WTC11 (cell line): Measurements from ENCODE around the gene TCF7. TPM values are rescaled to one million over a fixed set of nuclear protein-coding genes. Genes with fewer than 3 reads are reported as not detected.

ENCODE experiments used
- ATAC-seq: fragments of 200-7000 bp; cut with Tn5 transposase; 2 replicates; pipeline ENCODE4 v1.10.0; 2021; ENCODE audit warnings: mild to moderate bottlenecking, moderate library complexity
- CTCF ChIA-PET: fragments of 300-600 bp; sonication (Branson Sonifier 250); formaldehyde crosslinking; loops from one replicate; lab custom pipeline; 2021; ENCODE audit warnings: antibody characterized with exemption; lab: Charles Lee
- POLR2A ChIA-PET: fragments of 350-600 bp; sonication (Branson Sonifier 250); formaldehyde crosslinking; loops from one replicate; lab custom pipeline; 2021; ENCODE audit warnings: antibody characterized with exemption; lab: Charles Lee
- DNase-seq: peaks from one replicate; pipeline ENCODE4 v3.0.0; 2021; ENCODE audit warnings: low spot score
- H3K27ac Mint-ChIP-seq: 2 replicates; pipeline ENCODE4 v1.8.0; 2021; ENCODE audit warnings: mixed read lengths
- H3K27me3 Mint-ChIP-seq: 2 replicates; pipeline ENCODE4 v1.8.0; 2021; ENCODE audit warnings: low read depth, mild to moderate bottlenecking, moderate library complexity, mixed read lengths
- H3K36me3 Mint-ChIP-seq: 2 replicates; pipeline ENCODE4 v1.8.0; 2021; ENCODE audit warnings: mixed read lengths
- H3K4me1 Mint-ChIP-seq: 2 replicates; pipeline ENCODE4 v1.8.0; 2022; ENCODE audit warnings: mixed read lengths
- H3K4me3 Mint-ChIP-seq: 2 replicates; pipeline ENCODE4 v1.8.0; 2021; ENCODE audit warnings: mild to moderate bottlenecking, moderate library complexity, mixed read lengths
- H3K9me3 Mint-ChIP-seq: 2 replicates; pipeline ENCODE4 v1.8.0; 2021; ENCODE audit warnings: mixed read lengths
- CREB1 ChIP-seq: sonication (generic); formaldehyde crosslinking; IDR thresholded peaks from 2 replicates; pipeline ENCODE4 v1.8.0; 2023; ENCODE audit warnings: mild to moderate bottlenecking, missing genetic modification reagents
- ELF4 ChIP-seq: sonication (generic); formaldehyde crosslinking; IDR thresholded peaks from 2 replicates; pipeline ENCODE4 v1.8.1; 2022; ENCODE audit warnings: low read depth, mild to moderate bottlenecking, moderate library complexity, missing genetic modification reagents
- ETV6 ChIP-seq: sonication (generic); formaldehyde crosslinking; IDR thresholded peaks from 2 replicates; pipeline ENCODE4 v1.8.1; 2022; ENCODE audit warnings: mild to moderate bottlenecking, missing genetic modification reagents
- MXD4 ChIP-seq: fragments of 250-450 bp; sonication (Bioruptor Pico); IDR thresholded peaks from 2 replicates; pipeline ENCODE4 v1.8.0; 2021; ENCODE audit warnings: mild to moderate bottlenecking, moderate library complexity, borderline replicate concordance
- NFATC4 ChIP-seq: fragments of 250-450 bp; sonication (Bioruptor Pico); IDR thresholded peaks from 2 replicates; pipeline ENCODE4 v1.9.0; 2021; ENCODE audit warnings: mild to moderate bottlenecking
- NR1H2 ChIP-seq: sonication (generic); formaldehyde crosslinking; IDR thresholded peaks from 2 replicates; pipeline ENCODE4 v1.9.0; 2021; ENCODE audit warnings: mild to moderate bottlenecking, moderate library complexity, missing genetic modification reagents
- RELA ChIP-seq: sonication (generic); formaldehyde crosslinking; IDR thresholded peaks from 2 replicates; pipeline ENCODE4 v1.8.1; 2022; ENCODE audit warnings: missing genetic modification reagents, mild to moderate bottlenecking, borderline replicate concordance
- SMAD3 ChIP-seq: sonication (generic); formaldehyde crosslinking; IDR thresholded peaks from 2 replicates; pipeline ENCODE4 v1.8.0; 2022; ENCODE audit warnings: missing genetic modification reagents, mild to moderate bottlenecking, borderline replicate concordance
- SP1 ChIP-seq: sonication (generic); formaldehyde crosslinking; conservative IDR thresholded peaks from 2 replicates; pipeline ENCODE4 v1.8.1; 2022; ENCODE audit warnings: missing genetic modification reagents
- total RNA-seq: library from RNA; stranded (reverse); gene quantifications from 3 replicates; pipeline ENCODE4 v1.2.3, GENCODE V29; 2021
- TF ChIP-seq, protein P1 (sequence below): sonication (generic); formaldehyde crosslinking; IDR thresholded peaks from 2 replicates; pipeline ENCODE4 v1.8.1; 2022; ENCODE audit warnings: low read depth, missing genetic modification reagents, borderline replicate concordance
- TF ChIP-seq, protein P2 (sequence below): sonication (generic); formaldehyde crosslinking; IDR thresholded peaks from 2 replicates; pipeline ENCODE4 v1.8.1; 2023; ENCODE audit warnings: mild to moderate bottlenecking, moderate library complexity, missing genetic modification reagents
- TF ChIP-seq, protein P3 (sequence below): sonication (generic); formaldehyde crosslinking; IDR thresholded peaks from 2 replicates; pipeline ENCODE4 v1.8.0; 2023; ENCODE audit warnings: missing genetic modification reagents, mild to moderate bottlenecking, borderline replicate concordance
- TF ChIP-seq, protein P4 (sequence below): sonication (generic); formaldehyde crosslinking; IDR thresholded peaks from 2 replicates; pipeline ENCODE4 v1.8.1; 2023; ENCODE audit warnings: mild to moderate bottlenecking, missing genetic modification reagents
- TF ChIP-seq, protein P5 (sequence below): sonication (generic); formaldehyde crosslinking; IDR thresholded peaks from 2 replicates; pipeline ENCODE4 v1.8.1; 2023; ENCODE audit warnings: mild to moderate bottlenecking, missing genetic modification reagents, borderline replicate concordance
- TF ChIP-seq, protein P6 (sequence below): sonication (generic); formaldehyde crosslinking; conservative IDR thresholded peaks from 2 replicates; pipeline ENCODE4 v1.8.1; 2023; ENCODE audit warnings: mild to moderate bottlenecking, low read depth, missing genetic modification reagents, moderate library complexity

Gene TCF7
- total RNA-seq, 1 experiment from 2014 or later = 11.3 TPM

DNA sequence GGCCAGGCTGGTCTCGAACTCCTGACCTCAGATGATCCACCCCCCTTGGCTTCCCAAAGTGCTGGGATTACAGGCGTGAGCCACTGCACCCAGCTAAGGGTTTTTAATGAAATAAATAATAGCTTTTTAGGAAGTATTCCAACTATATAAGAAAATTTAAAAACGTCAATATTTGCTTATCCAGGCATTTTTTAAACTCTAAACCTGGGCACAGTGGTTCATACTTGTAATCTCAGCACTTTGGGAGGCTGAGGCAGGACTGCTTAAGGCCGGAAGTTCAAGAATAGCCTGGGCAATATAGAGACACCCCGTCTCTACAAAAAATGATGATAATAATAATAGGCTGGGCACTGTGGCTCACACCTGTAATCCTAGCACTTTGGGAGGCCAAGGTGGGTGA, 48.1 kb downstream of the TCF7 start (continued):
- TF ChIP-seq, protein P1, sequence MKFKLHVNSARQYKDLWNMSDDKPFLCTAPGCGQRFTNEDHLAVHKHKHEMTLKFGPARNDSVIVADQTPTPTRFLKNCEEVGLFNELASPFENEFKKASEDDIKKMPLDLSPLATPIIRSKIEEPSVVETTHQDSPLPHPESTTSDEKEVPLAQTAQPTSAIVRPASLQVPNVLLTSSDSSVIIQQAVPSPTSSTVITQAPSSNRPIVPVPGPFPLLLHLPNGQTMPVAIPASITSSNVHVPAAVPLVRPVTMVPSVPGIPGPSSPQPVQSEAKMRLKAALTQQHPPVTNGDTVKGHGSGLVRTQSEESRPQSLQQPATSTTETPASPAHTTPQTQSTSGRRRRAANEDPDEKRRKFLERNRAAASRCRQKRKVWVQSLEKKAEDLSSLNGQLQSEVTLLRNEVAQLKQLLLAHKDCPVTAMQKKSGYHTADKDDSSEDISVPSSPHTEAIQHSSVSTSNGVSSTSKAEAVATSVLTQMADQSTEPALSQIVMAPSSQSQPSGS (CRISPR knock-in tag) = no peak
- TF ChIP-seq, protein P2, sequence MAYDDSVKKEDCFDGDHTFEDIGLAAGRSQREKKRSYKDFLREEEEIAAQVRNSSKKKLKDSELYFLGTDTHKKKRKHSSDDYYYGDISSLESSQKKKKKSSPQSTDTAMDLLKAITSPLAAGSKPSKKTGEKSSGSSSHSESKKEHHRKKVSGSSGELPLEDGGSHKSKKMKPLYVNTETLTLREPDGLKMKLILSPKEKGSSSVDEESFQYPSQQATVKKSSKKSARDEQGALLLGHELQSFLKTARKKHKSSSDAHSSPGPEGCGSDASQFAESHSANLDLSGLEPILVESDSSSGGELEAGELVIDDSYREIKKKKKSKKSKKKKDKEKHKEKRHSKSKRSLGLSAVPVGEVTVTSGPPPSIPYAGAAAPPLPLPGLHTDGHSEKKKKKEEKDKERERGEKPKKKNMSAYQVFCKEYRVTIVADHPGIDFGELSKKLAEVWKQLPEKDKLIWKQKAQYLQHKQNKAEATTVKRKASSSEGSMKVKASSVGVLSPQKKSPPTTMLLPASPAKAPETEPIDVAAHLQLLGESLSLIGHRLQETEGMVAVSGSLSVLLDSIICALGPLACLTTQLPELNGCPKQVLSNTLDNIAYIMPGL (CRISPR knock-in tag) = no peak

DNA sequence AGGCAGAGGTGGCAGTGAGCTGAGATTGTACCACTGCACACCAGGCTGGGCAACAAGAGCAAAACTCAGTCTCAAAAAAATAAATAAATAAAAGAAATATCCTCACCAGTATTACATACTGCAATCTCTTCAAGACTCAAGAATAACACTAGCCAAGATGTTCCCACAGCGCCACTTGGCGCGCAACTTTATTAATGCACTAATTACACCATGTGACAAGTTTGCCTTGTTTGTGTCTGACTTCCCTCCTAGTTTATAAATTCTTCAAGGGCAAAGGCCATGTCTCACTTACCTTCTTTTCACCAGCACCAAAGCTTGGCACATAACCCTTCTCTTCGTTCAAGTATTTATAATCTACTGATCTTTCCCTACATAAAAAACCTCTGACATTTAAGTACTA, 57.5 kb downstream of the TCF7 start:
- H3K4me3 Mint-ChIP-seq = no peak overlapping the region

More for the DNA sequence above, 57.5 kb downstream of the TCF7 start:
- Mint-ChIP-seq H3K9me3 (no peaks in the 10 kb centered on the region), H3K27ac (no peak overlapping the region), H3K4me1 (peaks cover 10% of the 10 kb centered on the region), H3K36me3 (peaks cover 56% of the 10 kb centered on the region), H3K27me3 (no peaks in the 10 kb centered on the region)
- DNase-seq (no peak), ATAC-seq (no peak)
- TF ChIP-seq, protein P3, sequence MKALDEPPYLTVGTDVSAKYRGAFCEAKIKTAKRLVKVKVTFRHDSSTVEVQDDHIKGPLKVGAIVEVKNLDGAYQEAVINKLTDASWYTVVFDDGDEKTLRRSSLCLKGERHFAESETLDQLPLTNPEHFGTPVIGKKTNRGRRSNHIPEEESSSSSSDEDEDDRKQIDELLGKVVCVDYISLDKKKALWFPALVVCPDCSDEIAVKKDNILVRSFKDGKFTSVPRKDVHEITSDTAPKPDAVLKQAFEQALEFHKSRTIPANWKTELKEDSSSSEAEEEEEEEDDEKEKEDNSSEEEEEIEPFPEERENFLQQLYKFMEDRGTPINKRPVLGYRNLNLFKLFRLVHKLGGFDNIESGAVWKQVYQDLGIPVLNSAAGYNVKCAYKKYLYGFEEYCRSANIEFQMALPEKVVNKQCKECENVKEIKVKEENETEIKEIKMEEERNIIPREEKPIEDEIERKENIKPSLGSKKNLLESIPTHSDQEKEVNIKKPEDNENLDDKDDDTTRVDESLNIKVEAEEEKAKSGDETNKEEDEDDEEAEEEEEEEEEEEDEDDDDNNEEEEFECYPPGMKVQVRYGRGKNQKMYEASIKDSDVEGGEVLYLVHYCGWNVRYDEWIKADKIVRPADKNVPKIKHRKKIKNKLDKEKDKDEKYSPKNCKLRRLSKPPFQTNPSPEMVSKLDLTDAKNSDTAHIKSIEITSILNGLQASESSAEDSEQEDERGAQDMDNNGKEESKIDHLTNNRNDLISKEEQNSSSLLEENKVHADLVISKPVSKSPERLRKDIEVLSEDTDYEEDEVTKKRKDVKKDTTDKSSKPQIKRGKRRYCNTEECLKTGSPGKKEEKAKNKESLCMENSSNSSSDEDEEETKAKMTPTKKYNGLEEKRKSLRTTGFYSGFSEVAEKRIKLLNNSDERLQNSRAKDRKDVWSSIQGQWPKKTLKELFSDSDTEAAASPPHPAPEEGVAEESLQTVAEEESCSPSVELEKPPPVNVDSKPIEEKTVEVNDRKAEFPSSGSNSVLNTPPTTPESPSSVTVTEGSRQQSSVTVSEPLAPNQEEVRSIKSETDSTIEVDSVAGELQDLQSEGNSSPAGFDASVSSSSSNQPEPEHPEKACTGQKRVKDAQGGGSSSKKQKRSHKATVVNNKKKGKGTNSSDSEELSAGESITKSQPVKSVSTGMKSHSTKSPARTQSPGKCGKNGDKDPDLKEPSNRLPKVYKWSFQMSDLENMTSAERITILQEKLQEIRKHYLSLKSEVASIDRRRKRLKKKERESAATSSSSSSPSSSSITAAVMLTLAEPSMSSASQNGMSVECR = no peak
- TF ChIP-seq NFATC4 (CRISPR knock-in tag) (no peak), NR1H2 (CRISPR knock-in tag) (no peak), ETV6 (CRISPR knock-in tag) (no peak), ELF4 (no peak), CREB1 (CRISPR knock-in tag) (no peak), RELA (CRISPR knock-in tag) (no peak), SMAD3 (CRISPR knock-in tag) (no peak), MXD4 (no peak), SP1 (CRISPR knock-in tag) (no peak)
- TF ChIP-seq, protein P4, sequence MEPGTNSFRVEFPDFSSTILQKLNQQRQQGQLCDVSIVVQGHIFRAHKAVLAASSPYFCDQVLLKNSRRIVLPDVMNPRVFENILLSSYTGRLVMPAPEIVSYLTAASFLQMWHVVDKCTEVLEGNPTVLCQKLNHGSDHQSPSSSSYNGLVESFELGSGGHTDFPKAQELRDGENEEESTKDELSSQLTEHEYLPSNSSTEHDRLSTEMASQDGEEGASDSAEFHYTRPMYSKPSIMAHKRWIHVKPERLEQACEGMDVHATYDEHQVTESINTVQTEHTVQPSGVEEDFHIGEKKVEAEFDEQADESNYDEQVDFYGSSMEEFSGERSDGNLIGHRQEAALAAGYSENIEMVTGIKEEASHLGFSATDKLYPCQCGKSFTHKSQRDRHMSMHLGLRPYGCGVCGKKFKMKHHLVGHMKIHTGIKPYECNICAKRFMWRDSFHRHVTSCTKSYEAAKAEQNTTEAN (CRISPR knock-in tag) = no peak
- TF ChIP-seq, protein P5, sequence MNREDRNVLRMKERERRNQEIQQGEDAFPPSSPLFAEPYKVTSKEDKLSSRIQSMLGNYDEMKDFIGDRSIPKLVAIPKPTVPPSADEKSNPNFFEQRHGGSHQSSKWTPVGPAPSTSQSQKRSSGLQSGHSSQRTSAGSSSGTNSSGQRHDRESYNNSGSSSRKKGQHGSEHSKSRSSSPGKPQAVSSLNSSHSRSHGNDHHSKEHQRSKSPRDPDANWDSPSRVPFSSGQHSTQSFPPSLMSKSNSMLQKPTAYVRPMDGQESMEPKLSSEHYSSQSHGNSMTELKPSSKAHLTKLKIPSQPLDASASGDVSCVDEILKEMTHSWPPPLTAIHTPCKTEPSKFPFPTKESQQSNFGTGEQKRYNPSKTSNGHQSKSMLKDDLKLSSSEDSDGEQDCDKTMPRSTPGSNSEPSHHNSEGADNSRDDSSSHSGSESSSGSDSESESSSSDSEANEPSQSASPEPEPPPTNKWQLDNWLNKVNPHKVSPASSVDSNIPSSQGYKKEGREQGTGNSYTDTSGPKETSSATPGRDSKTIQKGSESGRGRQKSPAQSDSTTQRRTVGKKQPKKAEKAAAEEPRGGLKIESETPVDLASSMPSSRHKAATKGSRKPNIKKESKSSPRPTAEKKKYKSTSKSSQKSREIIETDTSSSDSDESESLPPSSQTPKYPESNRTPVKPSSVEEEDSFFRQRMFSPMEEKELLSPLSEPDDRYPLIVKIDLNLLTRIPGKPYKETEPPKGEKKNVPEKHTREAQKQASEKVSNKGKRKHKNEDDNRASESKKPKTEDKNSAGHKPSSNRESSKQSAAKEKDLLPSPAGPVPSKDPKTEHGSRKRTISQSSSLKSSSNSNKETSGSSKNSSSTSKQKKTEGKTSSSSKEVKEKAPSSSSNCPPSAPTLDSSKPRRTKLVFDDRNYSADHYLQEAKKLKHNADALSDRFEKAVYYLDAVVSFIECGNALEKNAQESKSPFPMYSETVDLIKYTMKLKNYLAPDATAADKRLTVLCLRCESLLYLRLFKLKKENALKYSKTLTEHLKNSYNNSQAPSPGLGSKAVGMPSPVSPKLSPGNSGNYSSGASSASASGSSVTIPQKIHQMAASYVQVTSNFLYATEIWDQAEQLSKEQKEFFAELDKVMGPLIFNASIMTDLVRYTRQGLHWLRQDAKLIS = no peak
- TF ChIP-seq, protein P6, sequence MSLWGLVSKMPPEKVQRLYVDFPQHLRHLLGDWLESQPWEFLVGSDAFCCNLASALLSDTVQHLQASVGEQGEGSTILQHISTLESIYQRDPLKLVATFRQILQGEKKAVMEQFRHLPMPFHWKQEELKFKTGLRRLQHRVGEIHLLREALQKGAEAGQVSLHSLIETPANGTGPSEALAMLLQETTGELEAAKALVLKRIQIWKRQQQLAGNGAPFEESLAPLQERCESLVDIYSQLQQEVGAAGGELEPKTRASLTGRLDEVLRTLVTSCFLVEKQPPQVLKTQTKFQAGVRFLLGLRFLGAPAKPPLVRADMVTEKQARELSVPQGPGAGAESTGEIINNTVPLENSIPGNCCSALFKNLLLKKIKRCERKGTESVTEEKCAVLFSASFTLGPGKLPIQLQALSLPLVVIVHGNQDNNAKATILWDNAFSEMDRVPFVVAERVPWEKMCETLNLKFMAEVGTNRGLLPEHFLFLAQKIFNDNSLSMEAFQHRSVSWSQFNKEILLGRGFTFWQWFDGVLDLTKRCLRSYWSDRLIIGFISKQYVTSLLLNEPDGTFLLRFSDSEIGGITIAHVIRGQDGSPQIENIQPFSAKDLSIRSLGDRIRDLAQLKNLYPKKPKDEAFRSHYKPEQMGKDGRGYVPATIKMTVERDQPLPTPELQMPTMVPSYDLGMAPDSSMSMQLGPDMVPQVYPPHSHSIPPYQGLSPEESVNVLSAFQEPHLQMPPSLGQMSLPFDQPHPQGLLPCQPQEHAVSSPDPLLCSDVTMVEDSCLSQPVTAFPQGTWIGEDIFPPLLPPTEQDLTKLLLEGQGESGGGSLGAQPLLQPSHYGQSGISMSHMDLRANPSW = no peak
- ChIA-PET CTCF (interaction anchor here (1.2 kb wide), 1 partner anchor 132 kb away, joined by 3 read pairs; no protein-coding TSS in a partner anchor), POLR2A (no interaction called here)
